Activated CD8-positive, alpha-beta memory T cell treated with anti-CD3 and anti-CD28 coated beads for 1 hour (primary cell): ENCODE results near the gene PYGO2.

ENCODE experiments used
- DNase-seq, 2 donors: peaks; one replicate each; pipeline ENCODE4 v3.0.0-alpha.2; 2020; ENCODE audit warnings: low read depth in 1 of 2; ENCODE audit errors: extremely low read depth in 1 of 2

The PYGO2 gene

GRCh38 chr1:154945160-154945961 lies 16.2 kb downstream of the PYGO2 start:
- no peak for DNase-seq

GRCh38 chr1:154944401-154945159 lies 17.0 kb downstream of the PYGO2 start:
- DNase-seq = no peak

DNA sequence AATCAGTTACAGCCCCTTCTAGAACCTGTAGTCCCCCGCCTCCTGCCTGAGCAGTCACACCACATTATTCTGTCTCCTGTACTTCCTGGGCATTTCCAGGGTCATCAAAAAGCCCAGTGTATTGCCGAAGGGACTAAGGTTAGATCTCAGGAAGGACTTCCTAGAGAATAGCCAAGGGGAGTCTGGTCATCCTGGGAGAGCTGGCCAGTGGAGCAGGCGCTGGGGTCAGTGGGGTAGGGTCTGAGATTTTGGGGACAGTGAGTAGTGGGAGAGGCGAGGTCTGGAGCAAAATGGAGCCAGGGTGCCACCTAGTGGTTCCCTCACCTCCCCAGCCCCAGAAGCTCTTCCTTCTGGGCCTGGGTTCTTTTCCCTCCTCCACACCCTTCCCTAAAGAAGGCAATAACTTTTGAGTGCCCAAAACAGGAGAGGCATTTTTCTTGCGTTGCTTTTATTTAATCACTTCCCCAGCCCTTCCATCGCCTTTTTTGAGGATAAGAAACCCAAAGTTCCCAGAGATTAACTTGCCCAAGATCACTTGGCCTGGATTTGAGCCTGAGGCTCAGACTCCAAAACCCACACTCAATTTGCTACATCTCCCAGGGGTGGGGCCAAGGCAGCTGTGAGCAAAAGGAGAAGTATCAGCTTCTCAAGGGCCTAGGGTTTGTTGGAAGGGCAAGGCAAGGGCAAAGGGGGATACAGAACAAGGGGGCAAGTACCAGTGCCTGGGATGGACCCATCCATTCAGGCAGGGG lies 17.8 kb downstream of the PYGO2 start:
- no peak for DNase-seq

GRCh38 chr1:154941333-154942013 lies 20.1 kb downstream of the PYGO2 start:
- no peak for DNase-seq

GRCh38 chr1:154940651-154941194 lies 20.9 kb downstream of the PYGO2 start:
- no peak for DNase-seq

GRCh38 chr1:154940213-154940560 lies 21.4 kb downstream of the PYGO2 start:
- no peak for DNase-seq

DNA sequence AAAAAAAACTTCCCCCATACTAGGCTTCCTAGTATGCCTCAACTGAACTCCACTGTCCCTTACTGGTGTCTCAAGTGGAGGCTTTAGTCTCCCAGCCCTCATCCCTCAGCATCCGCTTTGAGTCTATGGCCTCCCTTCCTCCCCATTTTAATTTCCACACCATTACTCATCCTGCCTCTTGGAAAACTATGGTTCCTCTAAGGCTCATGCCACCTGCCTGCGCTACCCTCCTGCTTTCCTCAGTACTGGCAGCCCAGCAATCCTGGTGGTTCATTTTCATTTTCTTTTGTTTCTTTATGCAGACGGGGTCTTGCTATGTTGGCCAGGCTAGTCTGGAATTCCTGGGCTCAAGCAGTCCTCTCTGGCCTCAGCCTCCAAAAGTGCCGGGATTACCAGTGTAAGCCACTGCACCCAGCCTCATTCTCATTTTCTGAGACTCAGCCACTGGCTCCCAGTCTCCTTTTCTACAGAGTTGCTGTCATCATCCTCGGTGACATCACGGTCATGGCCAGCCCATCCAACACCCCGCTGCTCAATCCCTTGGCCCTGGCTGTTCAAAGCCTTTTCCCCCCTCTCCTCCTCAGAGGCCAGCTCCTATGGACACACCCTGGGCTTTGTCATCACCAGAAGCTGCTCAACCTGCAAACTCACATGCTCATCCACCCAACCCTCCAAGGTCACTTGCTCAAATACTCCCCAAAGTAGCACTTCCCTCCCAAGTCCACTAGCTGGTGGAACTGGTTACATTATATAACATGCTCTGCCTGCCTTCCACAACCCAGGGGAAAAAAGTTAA lies 22.8 kb downstream of the PYGO2 start:
- DNase-seq = no peak

- no peak for DNase-seq
These were observed 23.6 kb downstream of the PYGO2 start for GRCh38 chr1:154937988-154938386.

- peak; percentile 79 for DNase-seq
These were observed 24.2 kb downstream of the PYGO2 start for GRCh38 chr1:154937085-154937987.

GRCh38 chr1:154936555-154937084 lies 25.0 kb downstream of the PYGO2 start, which contains the start of gene PMVK:
PMVK (minus strand) TSS chr1:154936719; CDS start chr1:154936685, 34 bp downstream.
- peak; percentile 88 to 92 for DNase-seq

DNA sequence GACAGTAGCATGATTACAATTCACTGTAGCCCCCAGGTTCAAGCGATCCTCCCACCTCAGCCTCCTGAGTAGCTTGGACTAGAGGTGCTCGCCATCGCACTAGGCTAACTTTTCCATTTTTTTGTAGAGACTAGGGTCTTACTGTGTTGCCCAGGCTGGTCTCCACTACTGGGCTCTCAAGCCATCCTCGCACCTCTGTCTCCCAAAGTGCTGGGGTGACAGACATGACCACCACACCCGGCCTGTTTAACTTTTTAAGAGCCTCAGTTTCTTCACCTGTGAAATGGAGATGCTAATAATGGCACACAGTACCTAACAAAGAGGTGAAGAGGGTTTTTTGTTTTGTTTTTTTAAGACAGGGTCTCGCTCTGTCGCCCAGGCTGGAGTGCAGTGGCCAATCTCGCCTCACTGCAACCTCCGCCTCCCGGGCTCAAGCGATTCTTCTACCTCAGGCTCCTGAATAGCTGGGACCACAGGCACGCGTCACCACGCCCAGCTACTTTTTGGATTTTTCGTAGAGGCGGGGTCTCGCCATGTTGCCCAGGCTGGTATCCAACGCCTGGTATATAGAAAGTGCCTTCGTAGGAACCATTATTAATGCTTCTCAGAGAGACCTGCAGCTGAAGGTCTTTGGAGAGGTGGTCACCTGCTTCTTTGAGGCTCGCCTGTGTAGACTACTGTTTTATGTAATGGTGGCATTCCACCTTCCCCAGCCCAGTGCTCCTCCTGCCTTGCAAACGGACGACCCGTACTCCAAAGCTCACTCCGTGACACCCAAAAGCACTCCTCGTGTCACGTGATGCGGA lies 25.6 kb downstream of the PYGO2 start:
- no peak for DNase-seq

- no peak for DNase-seq
These were observed 27.1 kb downstream of the PYGO2 start for GRCh38 chr1:154934358-154934948.

- DNase-seq = no peak
These were observed 29.6 kb downstream of the PYGO2 start for GRCh38 chr1:154931940-154932487.

- no peak for DNase-seq
These were observed 35.4 kb downstream of the PYGO2 start for GRCh38 chr1:154926201-154926600.

- no peak for DNase-seq
These were observed 36.0 kb downstream of the PYGO2 start for GRCh38 chr1:154925335-154926170.

DNA sequence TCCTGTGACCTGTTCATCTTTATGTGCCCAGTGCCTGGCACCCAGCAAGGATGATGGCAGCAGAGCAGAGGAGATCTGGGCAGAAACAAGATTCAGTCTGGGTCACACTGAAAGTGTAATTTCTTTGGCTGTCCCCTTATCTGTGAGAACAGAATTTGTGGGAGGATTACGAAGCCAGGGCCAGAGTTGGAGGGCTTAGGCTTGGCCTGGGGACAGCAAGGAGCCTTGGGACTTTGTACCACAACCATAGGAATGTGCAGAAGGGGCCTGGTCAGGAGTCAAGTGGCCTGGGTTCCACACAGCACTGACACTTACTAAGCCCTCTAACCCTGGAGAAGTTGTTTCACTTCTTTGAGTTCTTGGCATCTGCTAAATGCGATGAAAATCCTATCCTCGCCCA lies 37.9 kb downstream of the PYGO2 start:
- DNase-seq = no peak
